Epithelial cell of esophagus (primary cell): ENCODE results near the gene TIAM1.
A peak's percentile ranks its signal among the peaks of the same experiment; 100 is the strongest.

ENCODE experiments used
- DNase-seq: peaks from one replicate; pipeline ENCODE4 v3.0.0; 2010; ENCODE audit warnings: low read depth
- H3K4me3 ChIP-seq: 2 replicates; pipeline ENCODE4 v1.5.1; 2011; ENCODE audit warnings: mild to moderate bottlenecking, low read length, control low read depth
- CTCF ChIP-seq: IDR thresholded peaks from 2 replicates; pipeline ENCODE4 v1.5.1; 2011; ENCODE audit warnings: low read depth, mild to moderate bottlenecking, low read length, control low read depth, inconsistent platforms; ENCODE audit not compliant: insufficient read depth; ENCODE audit errors: missing control alignments

TIAM1 gene

GRCh38 chr21:31213787-31214186, 130.3 kb downstream of the TIAM1 start:
- H3K4me3 ChIP-seq = no peak overlapping the region
- peak; percentile 17 for TF ChIP-seq CTCF
- no peak for DNase-seq

GRCh38 chr21:31211836-31212235, 132.2 kb downstream of the TIAM1 start:
- H3K4me3 ChIP-seq = no peak overlapping the region
- no peak for DNase-seq
- TF ChIP-seq CTCF = no peak

- TF ChIP-seq CTCF = no peak
- H3K4me3 ChIP-seq = no peak overlapping the region
- no peak for DNase-seq
Measured at GRCh38 chr21:31205412-31205811, 138.6 kb downstream of the TIAM1 start.

GRCh38 chr21:31204801-31205200, 139.3 kb downstream of the TIAM1 start:
- no peak for DNase-seq
- no peak overlapping the region for H3K4me3 ChIP-seq
- no peak for TF ChIP-seq CTCF

GRCh38 chr21:31203431-31204054, 140.5 kb downstream of the TIAM1 start:
- H3K4me3 ChIP-seq = no peak overlapping the region
- DNase-seq = peak; percentile 23
- TF ChIP-seq CTCF = no peak

- no peak overlapping the region for H3K4me3 ChIP-seq
- no peak for TF ChIP-seq CTCF
- DNase-seq = no peak
Measured at GRCh38 chr21:31201548-31201947, 142.5 kb downstream of the TIAM1 start.

GRCh38 chr21:31201144-31201543, 142.9 kb downstream of the TIAM1 start:
- no peak for TF ChIP-seq CTCF
- no peak for DNase-seq
- H3K4me3 ChIP-seq = no peak overlapping the region
